Measurements from ENCODE around the gene SMTN.

DNA sequence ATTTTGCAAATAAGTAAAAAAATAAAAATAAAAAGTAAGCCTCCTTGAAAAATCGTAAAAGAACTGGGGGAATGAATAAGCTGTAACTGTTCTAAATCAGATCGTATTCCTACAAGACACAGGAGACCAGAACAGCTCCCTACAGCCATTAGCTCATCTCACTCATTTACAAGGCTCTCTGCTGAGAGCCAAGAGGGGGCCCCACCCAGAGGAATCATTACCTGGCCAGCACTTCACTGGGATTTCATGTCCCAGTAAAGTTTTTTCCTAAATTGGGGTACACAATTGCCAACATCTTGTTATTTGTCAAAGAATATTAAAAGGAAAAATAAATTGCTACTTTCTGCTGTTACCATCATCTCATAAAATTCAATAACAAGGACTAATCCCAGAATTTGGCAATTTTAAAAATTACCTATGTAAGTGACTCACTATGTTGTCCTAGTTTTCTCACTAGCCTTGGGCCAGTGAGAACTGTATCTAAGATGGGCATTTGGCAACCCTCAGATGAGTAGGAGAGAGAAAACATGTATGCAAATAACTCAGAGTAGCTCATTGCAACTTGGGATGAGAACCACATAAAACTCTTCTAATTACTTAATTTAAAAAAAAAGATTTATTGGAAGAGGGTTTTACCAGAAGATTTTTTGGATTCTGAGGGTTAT lies 18.4 kb upstream of the SMTN start:
- TF ChIP-seq, protein P1, sequence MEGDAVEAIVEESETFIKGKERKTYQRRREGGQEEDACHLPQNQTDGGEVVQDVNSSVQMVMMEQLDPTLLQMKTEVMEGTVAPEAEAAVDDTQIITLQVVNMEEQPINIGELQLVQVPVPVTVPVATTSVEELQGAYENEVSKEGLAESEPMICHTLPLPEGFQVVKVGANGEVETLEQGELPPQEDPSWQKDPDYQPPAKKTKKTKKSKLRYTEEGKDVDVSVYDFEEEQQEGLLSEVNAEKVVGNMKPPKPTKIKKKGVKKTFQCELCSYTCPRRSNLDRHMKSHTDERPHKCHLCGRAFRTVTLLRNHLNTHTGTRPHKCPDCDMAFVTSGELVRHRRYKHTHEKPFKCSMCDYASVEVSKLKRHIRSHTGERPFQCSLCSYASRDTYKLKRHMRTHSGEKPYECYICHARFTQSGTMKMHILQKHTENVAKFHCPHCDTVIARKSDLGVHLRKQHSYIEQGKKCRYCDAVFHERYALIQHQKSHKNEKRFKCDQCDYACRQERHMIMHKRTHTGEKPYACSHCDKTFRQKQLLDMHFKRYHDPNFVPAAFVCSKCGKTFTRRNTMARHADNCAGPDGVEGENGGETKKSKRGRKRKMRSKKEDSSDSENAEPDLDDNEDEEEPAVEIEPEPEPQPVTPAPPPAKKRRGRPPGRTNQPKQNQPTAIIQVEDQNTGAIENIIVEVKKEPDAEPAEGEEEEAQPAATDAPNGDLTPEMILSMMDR (conservative IDR thresholded peaks at IDR 0.05) = no peak
- no peak for TF ChIP-seq ZFX (IDR thresholded peaks at IDR 0.05)
